ENCODE data around the gene ADAMTS12. TPM values are rescaled to one million over a fixed set of nuclear protein-coding genes. Genes with fewer than 3 reads are reported as not detected.

ADAMTS12 gene, protein sequence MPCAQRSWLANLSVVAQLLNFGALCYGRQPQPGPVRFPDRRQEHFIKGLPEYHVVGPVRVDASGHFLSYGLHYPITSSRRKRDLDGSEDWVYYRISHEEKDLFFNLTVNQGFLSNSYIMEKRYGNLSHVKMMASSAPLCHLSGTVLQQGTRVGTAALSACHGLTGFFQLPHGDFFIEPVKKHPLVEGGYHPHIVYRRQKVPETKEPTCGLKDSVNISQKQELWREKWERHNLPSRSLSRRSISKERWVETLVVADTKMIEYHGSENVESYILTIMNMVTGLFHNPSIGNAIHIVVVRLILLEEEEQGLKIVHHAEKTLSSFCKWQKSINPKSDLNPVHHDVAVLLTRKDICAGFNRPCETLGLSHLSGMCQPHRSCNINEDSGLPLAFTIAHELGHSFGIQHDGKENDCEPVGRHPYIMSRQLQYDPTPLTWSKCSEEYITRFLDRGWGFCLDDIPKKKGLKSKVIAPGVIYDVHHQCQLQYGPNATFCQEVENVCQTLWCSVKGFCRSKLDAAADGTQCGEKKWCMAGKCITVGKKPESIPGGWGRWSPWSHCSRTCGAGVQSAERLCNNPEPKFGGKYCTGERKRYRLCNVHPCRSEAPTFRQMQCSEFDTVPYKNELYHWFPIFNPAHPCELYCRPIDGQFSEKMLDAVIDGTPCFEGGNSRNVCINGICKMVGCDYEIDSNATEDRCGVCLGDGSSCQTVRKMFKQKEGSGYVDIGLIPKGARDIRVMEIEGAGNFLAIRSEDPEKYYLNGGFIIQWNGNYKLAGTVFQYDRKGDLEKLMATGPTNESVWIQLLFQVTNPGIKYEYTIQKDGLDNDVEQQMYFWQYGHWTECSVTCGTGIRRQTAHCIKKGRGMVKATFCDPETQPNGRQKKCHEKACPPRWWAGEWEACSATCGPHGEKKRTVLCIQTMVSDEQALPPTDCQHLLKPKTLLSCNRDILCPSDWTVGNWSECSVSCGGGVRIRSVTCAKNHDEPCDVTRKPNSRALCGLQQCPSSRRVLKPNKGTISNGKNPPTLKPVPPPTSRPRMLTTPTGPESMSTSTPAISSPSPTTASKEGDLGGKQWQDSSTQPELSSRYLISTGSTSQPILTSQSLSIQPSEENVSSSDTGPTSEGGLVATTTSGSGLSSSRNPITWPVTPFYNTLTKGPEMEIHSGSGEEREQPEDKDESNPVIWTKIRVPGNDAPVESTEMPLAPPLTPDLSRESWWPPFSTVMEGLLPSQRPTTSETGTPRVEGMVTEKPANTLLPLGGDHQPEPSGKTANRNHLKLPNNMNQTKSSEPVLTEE (N-terminal part only)
- total RNA-seq (2012; rRNA removed) = 12.0 and 12.4 TPM in 2 replicates

DNA sequence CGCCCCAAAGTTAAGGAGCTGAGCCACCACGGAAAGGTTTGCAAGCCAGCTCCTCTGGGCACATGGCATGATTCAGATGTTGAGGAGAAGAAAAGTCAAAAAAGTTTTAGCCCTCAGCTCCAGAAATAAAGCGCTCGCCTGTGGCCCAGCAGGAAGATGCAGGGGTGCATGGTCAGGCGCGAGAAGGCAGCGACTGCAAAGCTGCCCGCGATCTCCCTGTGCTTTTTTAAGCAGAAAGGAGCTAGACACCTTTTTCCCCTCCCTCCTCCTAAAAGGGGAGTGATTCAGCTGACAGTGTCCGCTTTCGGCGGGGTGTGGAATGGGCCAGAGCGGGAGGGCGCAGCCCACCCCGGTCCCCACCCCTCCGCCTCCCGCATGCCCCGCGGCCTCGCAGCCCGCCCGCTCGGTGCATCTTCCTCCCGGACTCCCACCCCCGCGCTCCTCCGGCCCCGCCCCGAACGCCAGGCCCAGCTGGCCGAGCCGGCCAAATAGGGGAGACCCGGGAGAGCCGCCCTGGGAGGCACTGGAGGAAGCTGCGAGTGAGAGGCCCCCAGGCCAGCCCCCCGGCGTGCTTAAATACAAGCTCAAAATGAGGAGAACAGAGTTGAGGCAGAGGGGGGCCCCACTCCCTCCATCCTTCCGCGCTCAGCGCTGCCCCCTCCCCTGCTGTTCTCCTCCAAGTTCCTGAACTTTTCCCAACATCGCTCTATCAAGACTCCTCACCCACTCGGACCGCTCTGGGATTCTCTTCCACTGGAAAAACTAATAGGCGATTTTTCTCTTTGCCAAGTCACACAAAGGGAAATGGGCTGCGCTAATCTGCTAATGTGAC is at the start of gene ADAMTS12:
Gene ADAMTS12, minus strand, starts transcription at position 203 of the 832 bp plus-strand sequence. Its CDS starts 134 bp downstream, at position 69.
- no peaks in the 10 kb centered on the region for H3K27me3 ChIP-seq (ENCODE audit: control insufficient read depth, insufficient read depth, low read length)
- H3K9me3 ChIP-seq (replicated peaks; ENCODE audit: low read length) = no peaks in the 10 kb centered on the region
- H3K4me1 ChIP-seq (ENCODE audit: control insufficient read depth, insufficient read depth, low read length) = peaks cover 41% of the 10 kb centered on the region
- H3K9ac ChIP-seq (ENCODE audit: low read depth, low read length) = peak within 1 kb of the TSS; percentile 81
- H3K36me3 ChIP-seq (ENCODE audit: insufficient read depth, low read length) = no peaks in the 10 kb centered on the region
- peak within 1 kb of the TSS; percentile 68 for H3K4me3 ChIP-seq (ENCODE audit: low read length)
- peak within 1 kb of the TSS; percentile 91 for H3K4me2 ChIP-seq (ENCODE audit: low read length)

DNA sequence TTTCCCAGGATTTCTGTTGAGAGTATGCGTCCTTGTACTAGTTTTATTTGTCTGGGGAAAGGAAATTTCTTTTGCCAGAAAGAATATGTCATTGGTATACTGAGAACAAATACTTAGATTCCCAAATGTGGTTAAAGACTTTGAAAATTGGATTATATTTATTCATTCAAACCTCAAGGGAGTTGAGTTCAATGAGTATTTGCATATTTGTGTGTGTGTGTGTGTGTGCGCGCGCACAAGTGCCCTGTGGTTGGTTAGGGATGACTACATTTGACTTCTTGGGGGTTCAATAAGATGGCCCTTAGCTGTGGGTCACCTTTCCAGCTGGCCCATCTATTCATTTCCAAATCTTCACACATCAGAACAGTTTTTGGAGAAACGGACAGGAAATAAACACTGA is 49.3 kb upstream of the ADAMTS12 start:
- Histone ChIP-seq H3K27me3 (ENCODE audit: control insufficient read depth, insufficient read depth, low read length) (peaks cover 85% of the 10 kb centered on the region), H3K36me3 (ENCODE audit: insufficient read depth, low read length) (no peaks in the 10 kb centered on the region), H3K4me2 (ENCODE audit: low read length) (no peak overlapping the region), H3K9ac (ENCODE audit: low read depth, low read length) (no peak overlapping the region), H3K4me3 (ENCODE audit: low read length) (no peak overlapping the region), H3K4me1 (ENCODE audit: control insufficient read depth, insufficient read depth, low read length) (peaks cover 1% of the 10 kb centered on the region), H3K9me3 (replicated peaks; ENCODE audit: low read length) (no peaks in the 10 kb centered on the region)

DNA sequence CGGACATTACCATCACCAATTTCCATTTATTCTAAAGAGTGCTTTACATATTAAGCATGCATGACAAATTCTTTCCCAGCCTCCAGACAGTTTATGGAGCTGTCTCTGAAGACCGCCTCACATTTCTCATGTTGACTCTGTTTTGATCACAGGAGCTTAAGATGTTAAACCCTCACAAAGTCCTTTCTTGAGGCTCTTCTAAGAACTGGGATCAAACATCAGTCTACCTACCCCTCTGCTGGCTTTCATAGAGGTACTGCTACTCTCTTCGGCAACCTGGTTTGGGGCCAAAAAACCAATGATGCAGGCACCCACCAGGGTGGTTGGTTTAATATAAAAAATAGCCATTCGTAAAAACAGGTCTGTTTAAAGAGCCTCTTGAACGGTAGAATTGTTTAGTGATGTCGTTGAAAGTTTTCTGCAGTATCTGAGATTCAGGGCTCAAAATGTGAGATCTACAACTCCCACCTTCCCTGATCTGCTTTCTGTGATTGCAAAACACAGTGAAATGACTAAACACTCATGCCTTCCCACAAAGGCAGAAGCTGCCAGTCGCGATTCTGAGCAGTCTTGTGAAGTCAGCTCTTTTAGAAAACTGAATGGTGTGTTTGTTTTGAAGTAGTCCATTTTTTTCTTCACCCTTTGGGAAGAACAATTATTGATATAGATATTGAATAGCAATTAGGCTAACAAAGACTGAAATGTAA is 47.9 kb upstream of the ADAMTS12 start:
- H3K36me3 ChIP-seq (ENCODE audit: insufficient read depth, low read length) = no peaks in the 10 kb centered on the region
- no peak overlapping the region for H3K4me3 ChIP-seq (ENCODE audit: low read length)
- no peak overlapping the region for H3K9ac ChIP-seq (ENCODE audit: low read depth, low read length)
- H3K4me1 ChIP-seq (ENCODE audit: control insufficient read depth, insufficient read depth, low read length) = peaks cover 3% of the 10 kb centered on the region
- no peaks in the 10 kb centered on the region for H3K9me3 ChIP-seq (replicated peaks; ENCODE audit: low read length)
- H3K4me2 ChIP-seq (ENCODE audit: low read length) = no peak overlapping the region
- peaks cover 75% of the 10 kb centered on the region for H3K27me3 ChIP-seq (ENCODE audit: control insufficient read depth, insufficient read depth, low read length)

DNA sequence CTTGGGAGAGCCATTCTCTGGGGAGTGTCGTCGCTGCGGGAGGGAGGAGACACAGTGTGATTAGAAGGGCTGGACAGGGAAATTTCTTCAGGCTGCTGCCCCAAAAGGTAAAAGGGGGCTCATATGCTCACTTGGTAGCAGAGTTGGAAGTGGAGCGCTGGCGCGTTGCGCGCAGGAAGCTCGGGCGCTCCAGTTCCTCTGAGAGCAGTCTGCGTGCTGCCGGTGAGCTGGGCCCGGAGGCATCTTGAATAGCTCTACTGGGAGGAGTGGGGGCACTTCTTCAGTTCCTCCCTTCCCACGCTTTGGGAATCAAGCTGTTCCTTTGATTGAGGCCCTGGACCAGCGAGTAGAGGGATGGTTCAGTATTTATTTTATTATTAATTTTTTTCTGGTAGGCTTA is 47.1 kb upstream of the ADAMTS12 start:
- Histone ChIP-seq H3K36me3 (ENCODE audit: insufficient read depth, low read length) (no peaks in the 10 kb centered on the region), H3K9me3 (replicated peaks; ENCODE audit: low read length) (no peaks in the 10 kb centered on the region), H3K9ac (ENCODE audit: low read depth, low read length) (no peak overlapping the region), H3K4me1 (ENCODE audit: control insufficient read depth, insufficient read depth, low read length) (peaks cover 10% of the 10 kb centered on the region), H3K4me2 (ENCODE audit: low read length) (no peak overlapping the region), H3K27me3 (ENCODE audit: control insufficient read depth, insufficient read depth, low read length) (peaks cover 71% of the 10 kb centered on the region), H3K4me3 (ENCODE audit: low read length) (no peak overlapping the region)

DNA sequence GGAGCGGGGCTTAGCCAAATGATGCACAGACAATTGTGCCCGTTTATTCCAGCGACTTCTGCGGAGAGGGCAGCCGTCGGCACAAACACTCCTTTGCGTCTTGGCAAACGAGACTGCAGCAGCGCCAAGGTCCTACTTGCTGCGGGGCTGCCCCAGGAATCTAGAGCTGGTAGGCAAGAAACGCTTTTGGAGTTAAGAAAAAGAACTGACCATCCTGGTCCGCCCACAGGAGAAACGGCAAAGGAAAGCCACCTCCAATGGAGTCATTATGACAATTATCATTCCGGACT is 46.7 kb upstream of the ADAMTS12 start:
- Histone ChIP-seq H3K27me3 (ENCODE audit: control insufficient read depth, insufficient read depth, low read length) (peaks cover 71% of the 10 kb centered on the region), H3K9ac (ENCODE audit: low read depth, low read length) (no peak overlapping the region), H3K4me1 (ENCODE audit: control insufficient read depth, insufficient read depth, low read length) (peaks cover 12% of the 10 kb centered on the region), H3K4me3 (ENCODE audit: low read length) (no peak overlapping the region), H3K36me3 (ENCODE audit: insufficient read depth, low read length) (no peaks in the 10 kb centered on the region), H3K9me3 (replicated peaks; ENCODE audit: low read length) (no peaks in the 10 kb centered on the region), H3K4me2 (ENCODE audit: low read length) (no peak overlapping the region)

DNA sequence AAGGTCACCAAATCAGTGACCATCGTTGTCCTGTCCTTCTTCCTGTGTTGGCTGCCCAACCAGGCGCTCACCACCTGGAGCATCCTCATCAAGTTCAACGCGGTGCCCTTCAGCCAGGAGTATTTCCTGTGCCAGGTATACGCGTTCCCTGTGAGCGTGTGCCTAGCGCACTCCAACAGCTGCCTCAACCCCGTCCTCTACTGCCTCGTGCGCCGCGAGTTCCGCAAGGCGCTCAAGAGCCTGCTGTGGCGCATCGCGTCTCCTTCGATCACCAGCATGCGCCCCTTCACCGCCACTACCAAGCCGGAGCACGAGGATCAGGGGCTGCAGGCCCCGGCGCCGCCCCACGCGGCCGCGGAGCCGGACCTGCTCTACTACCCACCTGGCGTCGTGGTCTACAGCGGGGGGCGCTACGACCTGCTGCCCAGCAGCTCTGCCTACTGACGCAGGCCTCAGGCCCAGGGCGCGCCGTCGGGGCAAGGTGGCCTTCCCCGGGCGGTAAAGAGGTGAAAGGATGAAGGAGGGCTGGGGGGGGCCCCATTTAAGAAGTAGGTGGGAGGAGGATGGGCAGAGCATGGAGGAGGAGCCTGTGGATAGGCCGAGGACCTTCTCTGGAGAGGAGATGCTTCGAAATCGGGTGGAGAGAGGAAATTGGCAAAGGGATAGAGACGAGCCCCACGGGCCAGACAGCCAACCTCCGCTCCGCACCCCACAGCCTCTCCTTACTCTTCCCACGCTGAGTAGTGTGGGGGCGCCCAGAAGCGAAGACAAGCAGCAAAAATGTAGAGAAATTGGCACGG is 46.1 kb upstream of the ADAMTS12 start:
- Histone ChIP-seq H3K4me1 (ENCODE audit: control insufficient read depth, insufficient read depth, low read length) (peaks cover 12% of the 10 kb centered on the region), H3K27me3 (ENCODE audit: control insufficient read depth, insufficient read depth, low read length) (peaks cover 69% of the 10 kb centered on the region), H3K4me3 (ENCODE audit: low read length) (no peak overlapping the region)

DNA sequence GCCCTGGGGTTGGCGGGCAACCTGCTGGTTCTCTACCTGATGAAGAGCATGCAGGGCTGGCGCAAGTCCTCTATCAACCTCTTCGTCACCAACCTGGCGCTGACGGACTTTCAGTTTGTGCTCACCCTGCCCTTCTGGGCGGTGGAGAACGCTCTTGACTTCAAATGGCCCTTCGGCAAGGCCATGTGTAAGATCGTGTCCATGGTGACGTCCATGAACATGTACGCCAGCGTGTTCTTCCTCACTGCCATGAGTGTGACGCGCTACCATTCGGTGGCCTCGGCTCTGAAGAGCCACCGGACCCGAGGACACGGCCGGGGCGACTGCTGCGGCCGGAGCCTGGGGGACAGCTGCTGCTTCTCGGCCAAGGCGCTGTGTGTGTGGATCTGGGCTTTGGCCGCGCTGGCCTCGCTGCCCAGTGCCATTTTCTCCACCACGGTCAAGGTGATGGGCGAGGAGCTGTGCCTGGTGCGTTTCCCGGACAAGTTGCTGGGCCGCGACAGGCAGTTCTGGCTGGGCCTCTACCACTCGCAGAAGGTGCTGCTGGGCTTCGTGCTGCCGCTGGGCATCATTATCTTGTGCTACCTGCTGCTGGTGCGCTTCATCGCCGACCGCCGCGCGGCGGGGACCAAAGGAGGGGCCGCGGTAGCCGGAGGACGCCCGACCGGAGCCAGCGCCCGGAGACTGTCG is 45.4 kb upstream of the ADAMTS12 start:
- Histone ChIP-seq H3K36me3 (ENCODE audit: insufficient read depth, low read length) (no peaks in the 10 kb centered on the region), H3K27me3 (ENCODE audit: control insufficient read depth, insufficient read depth, low read length) (peaks cover 61% of the 10 kb centered on the region), H3K9ac (ENCODE audit: low read depth, low read length) (no peak overlapping the region), H3K4me1 (ENCODE audit: control insufficient read depth, insufficient read depth, low read length) (peaks cover 12% of the 10 kb centered on the region), H3K9me3 (replicated peaks; ENCODE audit: low read length) (no peaks in the 10 kb centered on the region), H3K4me2 (ENCODE audit: low read length) (peak overlapping the region; percentile 92), H3K4me3 (ENCODE audit: low read length) (no peak overlapping the region)

More for the DNA sequence above, 46.1 kb upstream of the ADAMTS12 start:
- Histone ChIP-seq H3K9ac (ENCODE audit: low read depth, low read length) (no peak overlapping the region), H3K9me3 (replicated peaks; ENCODE audit: low read length) (no peaks in the 10 kb centered on the region), H3K4me2 (ENCODE audit: low read length) (no peak overlapping the region), H3K36me3 (ENCODE audit: insufficient read depth, low read length) (no peaks in the 10 kb centered on the region)

DNA sequence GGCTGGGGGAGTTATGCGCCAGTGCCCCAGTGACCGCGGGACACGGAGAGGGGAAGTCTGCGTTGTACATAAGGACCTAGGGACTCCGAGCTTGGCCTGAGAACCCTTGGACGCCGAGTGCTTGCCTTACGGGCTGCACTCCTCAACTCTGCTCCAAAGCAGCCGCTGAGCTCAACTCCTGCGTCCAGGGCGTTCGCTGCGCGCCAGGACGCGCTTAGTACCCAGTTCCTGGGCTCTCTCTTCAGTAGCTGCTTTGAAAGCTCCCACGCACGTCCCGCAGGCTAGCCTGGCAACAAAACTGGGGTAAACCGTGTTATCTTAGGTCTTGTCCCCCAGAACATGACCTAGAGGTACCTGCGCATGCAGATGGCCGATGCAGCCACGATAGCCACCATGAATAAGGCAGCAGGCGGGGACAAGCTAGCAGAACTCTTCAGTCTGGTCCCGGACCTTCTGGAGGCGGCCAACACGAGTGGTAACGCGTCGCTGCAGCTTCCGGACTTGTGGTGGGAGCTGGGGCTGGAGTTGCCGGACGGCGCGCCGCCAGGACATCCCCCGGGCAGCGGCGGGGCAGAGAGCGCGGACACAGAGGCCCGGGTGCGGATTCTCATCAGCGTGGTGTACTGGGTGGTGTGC is 44.7 kb upstream of the ADAMTS12 start, which contains the start of gene RXFP3:
Gene RXFP3, plus strand, starts transcription at position 6 of the 636 bp plus-strand sequence. Its CDS starts 355 bp downstream, at position 361.
- Histone ChIP-seq H3K9ac (ENCODE audit: low read depth, low read length) (no peak within 1 kb of the TSS), H3K4me1 (ENCODE audit: control insufficient read depth, insufficient read depth, low read length) (peaks cover 12% of the 10 kb centered on the region), H3K36me3 (ENCODE audit: insufficient read depth, low read length) (no peaks in the 10 kb centered on the region), H3K9me3 (replicated peaks; ENCODE audit: low read length) (no peaks in the 10 kb centered on the region), H3K27me3 (ENCODE audit: control insufficient read depth, insufficient read depth, low read length) (peaks cover 55% of the 10 kb centered on the region), H3K4me3 (ENCODE audit: low read length) (peak within 1 kb of the TSS; percentile 69), H3K4me2 (ENCODE audit: low read length) (peak within 1 kb of the TSS; percentile 92)

DNA sequence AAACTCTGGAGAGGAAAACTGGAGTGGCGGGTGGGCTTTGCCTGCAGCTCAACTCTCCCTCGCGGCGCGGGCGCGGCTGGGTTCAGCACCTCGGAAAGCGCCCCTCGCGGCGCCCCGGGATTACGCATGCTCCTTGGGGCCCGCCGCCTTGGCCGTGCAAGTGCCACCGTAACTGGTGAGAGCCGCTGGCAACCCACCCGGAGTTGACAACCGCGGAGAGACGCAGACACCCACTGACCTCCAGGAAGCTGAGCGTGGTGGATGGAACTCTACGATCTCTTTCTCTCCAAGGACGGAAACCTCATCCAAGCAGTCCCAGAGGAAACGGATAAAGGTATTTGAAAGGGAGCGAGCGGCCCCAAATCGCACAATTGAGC is 44.2 kb upstream of the ADAMTS12 start:
- Histone ChIP-seq H3K4me3 (ENCODE audit: low read length) (peak overlapping the region; percentile 69), H3K36me3 (ENCODE audit: insufficient read depth, low read length) (no peaks in the 10 kb centered on the region), H3K27me3 (ENCODE audit: control insufficient read depth, insufficient read depth, low read length) (peaks cover 50% of the 10 kb centered on the region), H3K9me3 (replicated peaks; ENCODE audit: low read length) (no peaks in the 10 kb centered on the region), H3K4me2 (ENCODE audit: low read length) (peak overlapping the region; percentile 92), H3K9ac (ENCODE audit: low read depth, low read length) (no peak overlapping the region), H3K4me1 (ENCODE audit: control insufficient read depth, insufficient read depth, low read length) (peaks cover 12% of the 10 kb centered on the region)

All from skeletal muscle satellite cell (primary cell).